Neuronal stem cell (in vitro differentiated cells): Measurements from ENCODE around the gene BGN.
A peak's percentile ranks its signal among the peaks of the same experiment; 100 is the strongest.

Experiments
- DNase-seq: peaks from one replicate; pipeline ENCODE4 v3.0.0-alpha.2; 2013; ENCODE audit warnings: low spot score
- H2AFZ ChIP-seq: one replicate; pipeline ENCODE4 v1.6.1; 2013; ENCODE audit warnings: mild to moderate bottlenecking, low read length, inconsistent platforms
- H2AK5ac ChIP-seq: 2 replicates; pipeline ENCODE4 v1.6.1; 2013; ENCODE audit warnings: low read depth, mild to moderate bottlenecking, inconsistent platforms, low read length, moderate library complexity, mixed read lengths
- H2BK120ac ChIP-seq: 2 replicates; pipeline ENCODE4 v1.6.1; 2013; ENCODE audit warnings: low read depth, mild to moderate bottlenecking, inconsistent platforms, low read length, moderate library complexity, mixed read lengths
- H2BK12ac ChIP-seq: one replicate; pipeline ENCODE4 v1.6.1; 2013; ENCODE audit warnings: low read length, inconsistent platforms
- H2BK15ac ChIP-seq: 2 replicates; pipeline ENCODE4 v1.6.1; 2013; ENCODE audit warnings: mild to moderate bottlenecking, low read length, inconsistent platforms, mixed read lengths
- H2BK5ac ChIP-seq: one replicate; pipeline ENCODE4 v1.6.1; 2013; ENCODE audit warnings: inconsistent platforms, mild to moderate bottlenecking, low read length, moderate library complexity
- H3K14ac ChIP-seq: one replicate; pipeline ENCODE4 v1.6.1; 2013; ENCODE audit warnings: low read length, inconsistent platforms
- H3K18ac ChIP-seq: 2 replicates; pipeline ENCODE4 v1.6.1; 2013; ENCODE audit warnings: low read length, inconsistent platforms
- H3K23ac ChIP-seq: 2 replicates; pipeline ENCODE4 v1.6.1; 2013; ENCODE audit warnings: low read depth, mild to moderate bottlenecking, mixed read lengths, low read length, inconsistent platforms; ENCODE audit not compliant: poor library complexity
- H3K27ac ChIP-seq: replicated peaks from 3 replicates; pipeline ENCODE4 v1.5.1; 2013; ENCODE audit warnings: low read length, inconsistent platforms
- H3K27me3 ChIP-seq, 3 experiments: 2 replicates each; pipeline ENCODE4 v1.6.1; 2013; ENCODE audit warnings: low read length in 3 of 3, mild to moderate bottlenecking in 2 of 3, inconsistent platforms in 1 of 3, low read depth in 1 of 3, mixed read lengths in 1 of 3, moderate library complexity in 1 of 3; ENCODE audit not compliant: control insufficient read depth in 3 of 3, insufficient read depth in 3 of 3
- H3K36me3 ChIP-seq, 2 donors: replicated peaks in 1 of 2; 2 replicates each; pipeline ENCODE4 v1.6.1; 2013; ENCODE audit warnings: low read length in 2 of 2; ENCODE audit not compliant: control insufficient read depth in 2 of 2, insufficient read depth in 2 of 2
- H3K4ac ChIP-seq: 2 replicates; pipeline ENCODE4 v1.6.1; 2013; ENCODE audit warnings: inconsistent platforms, mild to moderate bottlenecking, low read length, moderate library complexity
- H3K4me1 ChIP-seq, 2 donors: 1 replicate in 1 of 2; 2 replicates in 1 of 2; pipeline ENCODE4 v1.6.1; 2013; ENCODE audit warnings: low read length in 2 of 2, low read depth in 1 of 2; ENCODE audit not compliant: control insufficient read depth in 2 of 2, insufficient read depth in 1 of 2
- H3K4me2 ChIP-seq: one replicate; pipeline ENCODE4 v1.6.1; 2013; ENCODE audit warnings: mild to moderate bottlenecking, low read length, inconsistent platforms; ENCODE audit not compliant: insufficient read depth, poor library complexity, severe bottlenecking
- H3K4me3 ChIP-seq, 2 donors: 2 replicates each; pipeline ENCODE4 v1.5.1; 2013; ENCODE audit warnings: low read length in 2 of 2, mild to moderate bottlenecking in 2 of 2, inconsistent platforms in 1 of 2, moderate library complexity in 1 of 2
- H3K79me1 ChIP-seq: one replicate; pipeline ENCODE4 v1.6.1; 2013; ENCODE audit warnings: low read depth, mild to moderate bottlenecking, inconsistent platforms, low read length, moderate library complexity
- H3K9ac ChIP-seq: one replicate; pipeline ENCODE4 v1.6.1; 2013; ENCODE audit warnings: mild to moderate bottlenecking, low read depth, low read length, inconsistent platforms; ENCODE audit not compliant: poor library complexity
- H3K9me3 ChIP-seq, 2 donors: replicated peaks in 1 of 2; 2 replicates each; pipeline versions ENCODE3 to v1.6.1; 2013; ENCODE audit warnings: low read length in 2 of 2, mild to moderate bottlenecking in 2 of 2, inconsistent platforms in 1 of 2, low read depth in 1 of 2, mixed read lengths in 1 of 2, moderate library complexity in 1 of 2; ENCODE audit not compliant: control insufficient read depth in 2 of 2, insufficient read depth in 1 of 2
- H4K8ac ChIP-seq: one replicate; pipeline ENCODE4 v1.6.1; 2013; ENCODE audit warnings: low read depth, mild to moderate bottlenecking, inconsistent platforms, low read length, moderate library complexity
- H4K91ac ChIP-seq: one replicate; pipeline ENCODE4 v1.6.1; 2013; ENCODE audit warnings: low read length, low read depth, mild to moderate bottlenecking, inconsistent platforms; ENCODE audit not compliant: poor library complexity
- WGBS, 2 donors: extraction: QIAGEN DNeasy Blood & Tissue Kit; methylation state at CpG; one replicate each; pipeline ENCODE4 v1.1.7; 2013; ENCODE audit warnings: missing lambda C conversion rate in 2 of 2, mixed read lengths in 1 of 2; ENCODE audit not compliant: insufficient read length in 2 of 2, insufficient replicate concordance in 1 of 2; ENCODE audit errors: extremely low coverage in 2 of 2; 5-methylcytosine and 5-hydroxymethylcytosine counted together

Gene BGN

GRCh38 chrX:153517423-153517822 lies 22.6 kb downstream of the BGN start, which contains the start of gene ATP2B3:
Gene ATP2B3, plus strand, starts transcription at chrX:153517642. Its CDS starts 18,606 bp downstream, at chrX:153536248.
- H3K27me3 ChIP-seq = peaks cover 0 to 74% (median 36%) of the 10 kb centered on the region in 3 experiments
- no peak within 1 kb of the TSS for H3K27ac ChIP-seq
- no peak within 1 kb of the TSS for H3K14ac ChIP-seq
- no peaks in the 10 kb centered on the region for H3K36me3 ChIP-seq
- WGBS, 2 donors = no CpG with 5 or more reads among the region's 50 CpGs
- peak within 1 kb of the TSS; percentile 57 for H3K4me2 ChIP-seq
- peak within 1 kb of the TSS; percentile 3 for H2BK12ac ChIP-seq
- H2AK5ac ChIP-seq = no peak within 1 kb of the TSS
- no peak within 1 kb of the TSS for H2AFZ ChIP-seq
- no peak within 1 kb of the TSS for H4K8ac ChIP-seq
- no peak within 1 kb of the TSS for H3K18ac ChIP-seq
- H3K4me1 ChIP-seq = no peaks in the 10 kb centered on the region
- H2BK120ac ChIP-seq = no peak within 1 kb of the TSS
- no peaks in the 10 kb centered on the region for H3K9me3 ChIP-seq
- no peaks in the 10 kb centered on the region for H3K79me1 ChIP-seq
- H4K91ac ChIP-seq = no peak within 1 kb of the TSS
- H3K4ac ChIP-seq = no peak within 1 kb of the TSS
- no peak within 1 kb of the TSS for H3K9ac ChIP-seq
- peak within 1 kb of the TSS in 1 of 2 donors; percentile 74 for H3K4me3 ChIP-seq
- DNase-seq = no peak
- H2BK5ac ChIP-seq = no peak within 1 kb of the TSS
- no peak within 1 kb of the TSS for H2BK15ac ChIP-seq
- H3K23ac ChIP-seq = no peak within 1 kb of the TSS

DNA sequence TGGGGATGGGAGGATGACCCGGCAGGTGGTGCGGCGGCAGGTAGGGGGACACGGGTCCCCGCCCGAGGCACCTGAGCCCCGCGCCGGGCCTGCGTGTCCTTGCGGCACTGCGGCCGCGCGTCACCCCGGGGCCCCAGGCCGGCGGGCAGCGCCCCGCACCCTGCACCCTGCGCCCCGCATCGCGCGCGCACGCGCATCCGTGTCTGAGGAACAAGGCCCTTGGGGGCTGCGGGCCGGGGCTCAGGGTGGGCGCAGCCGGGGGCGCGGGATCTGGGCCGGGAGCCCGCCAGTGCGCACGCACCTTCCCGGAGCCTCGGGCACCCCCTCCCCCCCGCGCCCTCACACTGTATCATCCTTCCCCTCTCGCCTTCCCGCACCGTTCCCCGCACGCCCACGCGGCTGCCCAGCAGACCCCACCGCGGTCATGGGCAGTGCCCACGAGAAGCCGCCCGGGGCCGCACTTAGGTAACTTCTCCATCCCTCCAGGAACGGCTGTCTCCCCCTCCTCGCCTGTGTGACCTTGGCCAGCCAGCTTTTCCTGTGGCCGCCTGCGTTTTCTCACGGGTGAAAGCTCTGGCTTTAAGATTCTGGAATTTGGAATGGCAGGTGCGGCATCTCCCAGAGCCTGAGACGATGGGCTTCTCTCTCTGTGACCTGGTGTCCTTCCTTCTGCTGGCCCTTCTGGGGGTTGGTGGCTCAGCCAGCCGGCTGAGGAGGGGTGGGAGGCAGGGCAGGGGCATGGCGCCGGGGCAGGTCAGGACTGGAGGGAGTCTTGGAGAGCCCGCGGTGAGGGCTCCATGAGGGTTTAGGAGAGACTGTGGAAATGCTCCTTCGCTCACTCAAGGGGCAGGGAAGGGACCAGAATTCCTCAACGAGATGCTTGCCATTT lies 23.4 kb downstream of the BGN start:
- Histone ChIP-seq H3K14ac (no peak overlapping the region), H3K79me1 (no peaks in the 10 kb centered on the region), H3K4ac (no peak overlapping the region), H3K4me3 (peak overlapping the region in 1 of 2 donors; percentile 74), H4K91ac (no peak overlapping the region), H3K9ac (no peak overlapping the region), H2AK5ac (no peak overlapping the region), H3K4me2 (peak overlapping the region; percentile 57), H3K9me3 (no peaks in the 10 kb centered on the region), H3K4me1 (no peaks in the 10 kb centered on the region), H3K27ac (no peak overlapping the region), H3K18ac (no peak overlapping the region), H2BK15ac (no peak overlapping the region), H3K36me3 (no peaks in the 10 kb centered on the region), H2BK12ac (no peak overlapping the region), H4K8ac (no peak overlapping the region), H3K23ac (no peak overlapping the region), H2BK5ac (no peak overlapping the region), H2AFZ (no peak overlapping the region), H3K27me3 (peaks cover 0 to 82% (median 36%) of the 10 kb centered on the region in 3 experiments), H2BK120ac (no peak overlapping the region)
- no peak for DNase-seq
- no CpG with 5 or more reads among the region's 70 CpGs for WGBS, 2 donors

DNA sequence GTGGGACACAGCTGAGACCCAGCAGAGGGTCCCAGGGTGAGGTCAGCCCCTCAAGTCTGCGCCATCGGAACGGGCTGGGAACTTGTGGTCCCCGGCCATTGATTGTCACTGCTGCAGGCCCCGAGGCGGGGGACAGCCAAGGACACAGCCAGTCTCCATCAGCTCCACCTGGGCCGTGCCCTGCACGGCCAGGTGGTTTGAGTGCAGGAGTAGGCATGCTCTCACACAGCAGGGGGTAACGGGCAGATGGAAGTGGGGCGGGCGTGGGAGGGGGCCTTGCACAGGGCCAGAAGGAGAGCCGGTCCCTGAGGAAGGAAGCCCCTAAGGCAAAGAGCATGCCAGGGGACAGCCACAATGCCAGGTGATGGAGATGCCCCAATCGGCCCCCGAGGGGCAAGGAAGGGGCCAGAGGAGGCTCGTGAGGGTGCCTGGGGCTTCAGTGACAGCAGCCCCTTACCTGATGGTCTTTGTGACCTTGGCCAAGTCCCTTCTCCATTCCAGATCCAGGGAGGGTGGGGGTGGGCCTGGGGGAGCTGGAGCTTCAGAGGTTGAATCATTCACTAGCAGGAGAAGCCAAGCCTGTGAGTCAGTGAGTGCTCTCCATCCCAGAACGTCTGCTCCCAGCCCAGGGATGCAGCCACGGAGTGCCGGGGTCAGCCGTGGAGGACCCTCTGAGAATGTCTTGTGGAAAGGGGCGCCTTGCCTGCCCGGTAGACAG lies 24.9 kb downstream of the BGN start:
- Histone ChIP-seq H3K14ac (no peak overlapping the region), H3K79me1 (no peaks in the 10 kb centered on the region), H4K8ac (no peak overlapping the region), H3K4me1 (no peaks in the 10 kb centered on the region), H2BK5ac (no peak overlapping the region), H3K4me2 (no peak overlapping the region), H3K9me3 (no peaks in the 10 kb centered on the region), H3K18ac (no peak overlapping the region), H2BK15ac (no peak overlapping the region), H2AFZ (no peak overlapping the region), H3K9ac (no peak overlapping the region), H2BK12ac (no peak overlapping the region), H3K27ac (no peak overlapping the region), H2AK5ac (no peak overlapping the region), H3K4me3 (no peak overlapping the region), H3K27me3 (peaks cover 0 to 91% (median 36%) of the 10 kb centered on the region in 3 experiments), H2BK120ac (no peak overlapping the region), H4K91ac (no peak overlapping the region), H3K4ac (no peak overlapping the region), H3K23ac (no peak overlapping the region), H3K36me3 (no peaks in the 10 kb centered on the region)
- WGBS, 2 donors = no CpG with 5 or more reads among the region's 21 CpGs
- no peak for DNase-seq
